KBM-7 (cell line): ENCODE data around the gene TBC1D9.

Experiments used
- DNase-seq: peaks from one replicate; pipeline ENCODE4 v3.0.0-alpha.2; 2015
- in situ Hi-C: fragments of 300-500 bp; cut with MboI; formaldehyde crosslinking; loops from 2 replicates; pipeline ENCODE4 v1.14.3; 2020; ENCODE audit warnings: low sequenced_read_pairs, low pct_unique_long_range_greater_than_20kb, mixed read lengths

The TBC1D9 gene

DNA sequence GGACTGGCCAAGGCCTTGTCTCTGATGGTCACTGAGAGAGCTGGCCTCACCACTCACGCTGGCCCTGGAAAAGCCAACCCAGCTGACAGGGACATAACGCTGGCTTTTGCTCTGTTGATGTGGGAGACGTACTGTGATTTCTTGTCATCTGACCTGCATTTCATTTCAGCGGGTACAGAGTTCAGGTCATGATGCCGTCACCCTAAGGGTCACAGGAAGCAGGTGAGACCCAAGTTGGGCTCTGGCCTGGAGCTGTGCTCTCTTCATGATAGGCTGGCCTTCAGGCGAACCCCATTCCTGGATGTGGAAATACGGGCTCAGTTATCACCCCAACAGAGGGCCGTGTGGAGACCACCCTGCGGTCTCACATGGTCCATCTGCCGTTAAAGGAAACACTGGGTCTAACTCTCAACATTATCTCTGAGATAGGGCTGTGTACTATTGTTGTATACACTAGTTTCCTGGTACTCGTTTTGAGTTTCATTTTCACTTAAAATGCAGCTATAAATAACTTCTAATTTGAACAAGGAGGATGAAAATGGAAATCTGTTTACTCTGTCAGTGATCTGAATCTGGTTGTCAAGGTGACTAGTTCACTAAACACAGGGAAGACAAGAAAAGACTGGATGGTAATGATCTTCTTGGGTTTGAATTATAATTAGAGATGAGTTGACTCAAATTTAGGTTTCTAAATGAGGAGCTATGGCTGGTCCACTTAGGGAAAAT lies 89.1 kb downstream of the TBC1D9 start:
- in situ Hi-C loops = no loop called here
- no peak for DNase-seq

DNA sequence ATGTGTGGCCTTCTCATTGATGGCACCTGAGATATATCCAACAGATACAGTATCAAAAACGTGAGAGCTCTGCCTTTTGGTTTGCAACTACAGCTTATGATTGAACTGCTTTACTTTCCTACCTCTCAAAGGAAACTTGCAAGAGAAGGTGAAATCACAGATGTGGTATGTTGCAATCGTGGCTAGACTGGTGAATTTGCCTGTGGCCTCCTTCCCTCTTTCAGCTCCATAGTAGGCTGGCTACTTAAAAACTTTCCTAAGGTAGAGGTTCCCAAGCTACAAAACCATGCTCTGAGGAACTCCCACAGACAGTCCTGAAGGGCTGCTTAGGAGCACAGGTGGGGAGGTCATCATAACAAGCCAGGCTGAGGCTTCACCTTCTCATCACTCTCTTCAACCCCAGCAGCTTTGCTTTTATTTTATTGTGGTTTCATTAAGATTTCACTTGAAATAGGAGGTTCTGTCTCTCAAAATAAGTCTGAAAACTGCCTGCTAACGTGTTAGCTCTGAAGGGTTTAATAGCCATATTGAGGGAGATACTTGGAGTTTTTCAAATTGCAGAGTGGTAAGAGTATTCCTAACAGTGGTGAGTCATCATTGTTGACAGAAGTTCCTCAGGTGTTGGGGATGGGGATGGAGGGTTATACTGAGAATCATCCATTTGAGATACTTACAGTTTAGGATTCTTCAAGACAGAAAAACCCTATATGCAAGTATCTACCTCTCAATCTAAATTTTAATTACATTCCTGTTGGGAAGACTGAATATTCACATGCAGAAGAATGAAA lies 93.9 kb downstream of the TBC1D9 start:
- DNase-seq = no peak
- in situ Hi-C loops = no loop called here

- DNase-seq = no peak
- in situ Hi-C loops = no loop called here
These were observed 94.6 kb downstream of the TBC1D9 start for GRCh38 chr4:140661550-140661949.

DNA sequence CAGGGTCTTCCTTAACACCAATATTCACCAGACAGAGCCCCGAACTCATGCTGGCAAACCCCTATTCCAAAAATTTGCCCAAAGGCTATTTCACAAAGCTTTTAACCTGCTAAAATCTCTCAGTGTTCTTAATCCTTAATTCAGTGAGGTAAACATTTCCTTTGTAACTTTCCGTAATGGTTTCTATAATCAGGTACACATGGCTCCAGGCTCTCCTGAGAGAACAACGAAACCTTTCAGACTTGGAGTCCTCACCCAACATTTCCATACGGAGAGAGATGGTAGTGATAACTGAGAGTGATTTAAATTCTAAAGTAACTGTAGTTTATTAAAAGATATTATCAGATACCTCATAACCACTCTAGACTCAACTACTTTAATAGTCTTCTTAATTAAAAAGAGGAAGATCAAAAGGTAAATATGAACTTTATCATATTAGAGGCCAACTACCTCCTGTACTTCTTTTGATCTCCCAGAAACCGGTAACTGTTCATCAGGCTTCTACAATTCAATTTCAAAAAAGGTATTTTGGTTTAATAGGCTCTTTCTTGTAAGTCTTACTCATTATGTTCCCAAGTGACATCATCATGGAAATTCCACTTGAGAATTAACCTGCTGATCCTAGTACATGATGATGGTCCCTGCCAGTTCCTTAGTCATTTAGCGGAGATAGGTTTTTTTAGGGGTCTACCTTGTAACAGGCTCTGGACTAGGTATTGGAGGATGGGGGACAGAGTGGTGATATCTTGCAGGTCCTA lies 96.1 kb downstream of the TBC1D9 start:
- no peak for DNase-seq

GRCh38 chr4:140654495-140654814 lies 101.7 kb downstream of the TBC1D9 start:
- no peak for DNase-seq
- in situ Hi-C loops = no loop called here

More for the DNA sequence above, 96.1 kb downstream of the TBC1D9 start:
- in situ Hi-C loops = no loop called here

GRCh38 chr4:140653718-140654494 lies 102.3 kb downstream of the TBC1D9 start:
- no peak for DNase-seq
- in situ Hi-C loops = no loop called here

GRCh38 chr4:140652601-140653000 lies 103.6 kb downstream of the TBC1D9 start:
- in situ Hi-C loops = no loop called here
- no peak for DNase-seq

GRCh38 chr4:140648716-140649308 lies 107.4 kb downstream of the TBC1D9 start:
- in situ Hi-C loops = loop anchor here (25.0 kb wide), 1 partner anchor 188 kb away; no protein-coding TSS in a partner anchor
- DNase-seq = no peak

- in situ Hi-C loops = loop anchor here (25.0 kb wide), 1 partner anchor 191 kb away; no protein-coding TSS in a partner anchor
- no peak for DNase-seq
These were observed 110.4 kb downstream of the TBC1D9 start for GRCh38 chr4:140645614-140646412.

DNA sequence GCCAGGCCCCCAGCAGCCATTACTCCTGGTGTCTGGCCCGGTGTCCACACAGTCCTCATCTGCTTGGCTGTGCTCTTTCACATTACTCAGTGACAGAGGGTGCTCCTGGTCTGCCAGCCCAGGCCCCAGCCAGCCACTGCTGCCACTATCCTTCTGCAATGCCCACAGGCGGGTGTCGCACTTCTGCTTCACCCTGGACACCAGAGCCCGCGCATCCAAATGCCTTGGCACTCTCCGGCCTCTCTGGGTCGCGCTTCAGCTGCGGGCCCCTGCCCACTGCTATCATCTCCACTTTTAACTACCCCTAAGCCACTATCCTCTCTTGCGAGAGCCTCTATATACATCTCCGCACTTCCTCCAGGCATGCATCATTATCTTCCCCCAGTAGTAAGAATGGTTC lies 111.0 kb downstream of the TBC1D9 start:
- in situ Hi-C loops = loop anchor here (25.0 kb wide), 1 partner anchor 192 kb away; no protein-coding TSS in a partner anchor
- DNase-seq = no peak

GRCh38 chr4:140644470-140645185 lies 111.6 kb downstream of the TBC1D9 start:
- DNase-seq = no peak
- in situ Hi-C loops = loop anchor here (25.0 kb wide), 1 partner anchor 193 kb away; no protein-coding TSS in a partner anchor

DNA sequence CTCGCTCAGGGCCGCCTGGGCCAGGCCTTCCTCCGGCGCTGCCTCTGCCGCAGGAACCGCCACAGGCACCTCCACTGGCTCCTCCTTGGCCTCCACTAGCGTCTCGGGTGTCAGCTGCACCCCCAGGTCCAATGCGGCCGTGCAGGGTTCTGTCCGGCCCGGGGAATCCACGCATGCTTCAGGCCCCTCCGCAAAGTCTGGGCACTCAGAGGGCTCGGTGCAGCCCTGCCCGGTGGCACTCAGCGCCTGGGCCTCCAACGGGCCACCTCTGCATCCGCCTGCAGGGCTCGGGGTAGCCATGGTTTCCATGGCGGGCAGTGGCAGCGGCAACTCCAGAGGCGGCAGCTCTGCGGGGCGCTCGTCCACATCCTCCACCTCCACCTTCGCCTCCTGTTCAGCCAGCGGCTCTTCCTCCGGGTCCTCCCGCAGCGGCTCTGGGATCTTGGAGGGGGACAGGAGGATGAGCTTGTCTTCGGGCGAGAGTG lies 112.6 kb downstream of the TBC1D9 start:
- DNase-seq = no peak
- in situ Hi-C loops = loop anchor here (25.0 kb wide), 1 partner anchor 194 kb away; no protein-coding TSS in a partner anchor

- no peak for DNase-seq
- in situ Hi-C loops = loop anchor here (25.0 kb wide), 1 partner anchor 194 kb away; no protein-coding TSS in a partner anchor
These were observed 113.3 kb downstream of the TBC1D9 start for GRCh38 chr4:140642674-140643437.

- in situ Hi-C loops = loop anchor here (25.0 kb wide), 1 partner anchor 195 kb away; no protein-coding TSS in a partner anchor
- DNase-seq = no peak
These were observed 114.3 kb downstream of the TBC1D9 start for GRCh38 chr4:140641789-140642439.

- in situ Hi-C loops = loop anchor here (25.0 kb wide), 1 partner anchor 196 kb away; no protein-coding TSS in a partner anchor
- no peak for DNase-seq
These were observed 115.1 kb downstream of the TBC1D9 start for GRCh38 chr4:140641105-140641555.
